Neural progenitor cell (in vitro differentiated cells): ENCODE data around the gene C1orf21. TPM values are rescaled to one million over a fixed set of nuclear protein-coding genes. Genes with fewer than 3 reads are reported as not detected.

Source experiments
- DNase-seq: peaks from one replicate; pipeline ENCODE4 v3.0.0-alpha.2; 2016; ENCODE audit warnings: low spot score
- H2AFZ ChIP-seq: fragments of 200-600 bp; sonication (generic); replicated peaks from 2 replicates; pipeline ENCODE4 v1.6.1; 2016; ENCODE audit warnings: antibody characterized with exemption
- H3F3A ChIP-seq: fragments of 200-600 bp; sonication (generic); 2 replicates; pipeline ENCODE4 v1.6.1; 2016; ENCODE audit warnings: antibody characterized with exemption, low read depth
- H3K27ac ChIP-seq: fragments of 200-600 bp; sonication (generic); 2 replicates; pipeline ENCODE4 v1.5.1; 2016; ENCODE audit warnings: mild to moderate bottlenecking
- H3K27me3 ChIP-seq: fragments of 200-600 bp; sonication (generic); 2 replicates; pipeline ENCODE4 v1.6.1; 2016; ENCODE audit warnings: mild to moderate bottlenecking, moderate library complexity
- H3K36me3 ChIP-seq: fragments of 200-600 bp; sonication (generic); 2 replicates; pipeline ENCODE4 v1.5.1; 2016
- H3K4me1 ChIP-seq: fragments of 200-600 bp; sonication (generic); 2 replicates; pipeline ENCODE4 v1.6.1; 2016; ENCODE audit warnings: mixed run types
- H3K4me2 ChIP-seq: fragments of 200-600 bp; sonication (generic); 2 replicates; pipeline ENCODE4 v1.6.1; 2016
- H3K4me3 ChIP-seq: fragments of 200-600 bp; sonication (generic); 2 replicates; pipeline ENCODE4 v1.5.1; 2016
- H3K79me2 ChIP-seq: fragments of 200-600 bp; sonication (generic); 2 replicates; pipeline ENCODE4 v1.6.1; 2016; ENCODE audit warnings: low read depth
- H3K9ac ChIP-seq: fragments of 200-600 bp; sonication (generic); 2 replicates; pipeline ENCODE4 v1.6.1; 2016
- H3K9me3 ChIP-seq: fragments of 200-600 bp; sonication (generic); 2 replicates; pipeline ENCODE4 v1.5.1; 2016; ENCODE audit warnings: low read depth
- H4K20me1 ChIP-seq: fragments of 200-600 bp; sonication (generic); 2 replicates; pipeline ENCODE4 v1.6.1; 2016; ENCODE audit warnings: low read depth
- H3K27ac Mint-ChIP-seq: 3 replicates; pipeline ENCODE4 v1.8.0; 2021; ENCODE audit warnings: mixed read lengths
- H3K27me3 Mint-ChIP-seq: 2 replicates; pipeline ENCODE4 v1.8.0; 2022; ENCODE audit warnings: low read depth, mild to moderate bottlenecking, inconsistent platforms, moderate library complexity, mixed read lengths; ENCODE audit not compliant: insufficient read depth
- H3K36me3 Mint-ChIP-seq: 3 replicates; pipeline ENCODE4 v1.8.0; 2021; ENCODE audit warnings: mixed read lengths
- H3K4me1 Mint-ChIP-seq: 3 replicates; pipeline ENCODE4 v1.8.0; 2021; ENCODE audit warnings: mixed read lengths
- H3K4me3 Mint-ChIP-seq: 3 replicates; pipeline ENCODE4 v1.8.0; 2021; ENCODE audit warnings: mild to moderate bottlenecking, moderate library complexity, mixed read lengths
- H3K9me3 Mint-ChIP-seq: 3 replicates; pipeline ENCODE4 v1.8.0; 2020; ENCODE audit warnings: mixed read lengths
- EZH2 ChIP-seq: fragments of 200-600 bp; sonication (generic); IDR thresholded peaks from 2 replicates; pipeline ENCODE4 v1.6.1; 2017; ENCODE audit warnings: antibody characterized with exemption, mild to moderate bottlenecking, moderate library complexity
- EZH2phosphoT487 ChIP-seq: fragments of 200-600 bp; sonication (generic); IDR thresholded peaks from 2 replicates; pipeline ENCODE4 v1.6.1; 2017; ENCODE audit warnings: antibody characterized with exemption
- total RNA-seq: library from RNA; depleted of rRNA; stranded (reverse); fragments of >200 nt; gene quantifications from 2 replicates; pipeline ENCODE4 v1.2.3, GENCODE V29; 2015; ENCODE audit warnings: low replicate concordance
- TF ChIP-seq, protein P1 (sequence below): fragments of 200-600 bp; sonication (generic); IDR thresholded peaks from 2 replicates; pipeline ENCODE4 v1.5.1; 2017; ENCODE audit warnings: antibody characterized with exemption, mild to moderate bottlenecking

The C1orf21 gene
- total RNA-seq, 1 donor from 2014 or later: 117 TPM

GRCh38 chr1:184669391-184669790 is 282.6 kb downstream of the C1orf21 start:
- H3K9ac ChIP-seq: no peak overlapping the region
- Mint-ChIP-seq H3K9me3 (no peaks in the 10 kb centered on the region), H3K36me3 (no peaks in the 10 kb centered on the region), H3K4me1 (peaks cover 29% of the 10 kb centered on the region), H3K4me3 (no peak overlapping the region), H3K27me3 (peaks cover 7% of the 10 kb centered on the region), H3K27ac (no peak overlapping the region)
- H4K20me1 ChIP-seq: no peaks in the 10 kb centered on the region
- H3K27me3 ChIP-seq: no peaks in the 10 kb centered on the region
- peaks cover 56% of the 10 kb centered on the region for H3K4me1 ChIP-seq
- DNase-seq: no peak
- TF ChIP-seq EZH2phosphoT487 (no peak), EZH2 (no peak)
- TF ChIP-seq, protein P1, sequence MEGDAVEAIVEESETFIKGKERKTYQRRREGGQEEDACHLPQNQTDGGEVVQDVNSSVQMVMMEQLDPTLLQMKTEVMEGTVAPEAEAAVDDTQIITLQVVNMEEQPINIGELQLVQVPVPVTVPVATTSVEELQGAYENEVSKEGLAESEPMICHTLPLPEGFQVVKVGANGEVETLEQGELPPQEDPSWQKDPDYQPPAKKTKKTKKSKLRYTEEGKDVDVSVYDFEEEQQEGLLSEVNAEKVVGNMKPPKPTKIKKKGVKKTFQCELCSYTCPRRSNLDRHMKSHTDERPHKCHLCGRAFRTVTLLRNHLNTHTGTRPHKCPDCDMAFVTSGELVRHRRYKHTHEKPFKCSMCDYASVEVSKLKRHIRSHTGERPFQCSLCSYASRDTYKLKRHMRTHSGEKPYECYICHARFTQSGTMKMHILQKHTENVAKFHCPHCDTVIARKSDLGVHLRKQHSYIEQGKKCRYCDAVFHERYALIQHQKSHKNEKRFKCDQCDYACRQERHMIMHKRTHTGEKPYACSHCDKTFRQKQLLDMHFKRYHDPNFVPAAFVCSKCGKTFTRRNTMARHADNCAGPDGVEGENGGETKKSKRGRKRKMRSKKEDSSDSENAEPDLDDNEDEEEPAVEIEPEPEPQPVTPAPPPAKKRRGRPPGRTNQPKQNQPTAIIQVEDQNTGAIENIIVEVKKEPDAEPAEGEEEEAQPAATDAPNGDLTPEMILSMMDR: no peak
- H3K36me3 ChIP-seq: no peaks in the 10 kb centered on the region
- H2AFZ ChIP-seq: peak overlapping the region; percentile 36
- H3K27ac ChIP-seq: no peak overlapping the region
- H3K9me3 ChIP-seq: no peaks in the 10 kb centered on the region
- peaks cover 39% of the 10 kb centered on the region for H3F3A ChIP-seq
- no peaks in the 10 kb centered on the region for H3K79me2 ChIP-seq
- peak overlapping the region; percentile 25 for H3K4me2 ChIP-seq
- no peak overlapping the region for H3K4me3 ChIP-seq

DNA sequence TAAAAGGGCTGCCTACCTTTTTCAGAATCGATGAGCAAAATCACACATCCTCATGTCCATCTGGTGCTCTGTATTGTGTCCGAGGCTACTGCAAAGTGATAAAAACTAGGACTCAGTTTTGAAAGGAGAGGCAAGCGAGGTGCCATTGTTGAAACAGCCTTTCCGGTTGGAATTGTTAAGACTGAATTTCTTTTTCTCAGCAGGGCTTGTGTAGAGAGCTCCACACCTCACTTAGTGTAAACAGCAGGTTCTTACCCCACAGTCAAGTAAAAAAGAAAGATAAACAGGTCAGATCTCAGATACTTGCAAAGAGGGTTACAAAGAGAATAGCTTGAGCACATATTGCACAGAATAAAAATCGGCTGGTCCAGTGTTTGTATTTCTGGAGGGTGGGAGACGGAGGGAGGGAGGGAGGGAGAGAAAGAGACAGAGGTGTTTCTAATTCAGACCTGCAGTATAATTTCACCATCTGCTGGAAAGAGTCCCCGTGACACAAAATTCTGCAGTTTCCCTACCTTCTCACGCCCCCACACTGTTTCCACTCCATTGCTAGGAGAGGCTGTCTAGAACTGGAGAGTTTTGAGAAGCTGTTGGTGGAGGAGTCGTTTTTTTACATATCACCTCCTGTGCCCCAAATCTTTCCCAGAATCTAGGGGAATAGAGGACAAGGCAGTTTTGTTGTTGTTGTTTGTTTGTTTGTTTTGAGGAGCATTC is 285.3 kb downstream of the C1orf21 start:
- TF ChIP-seq, protein P1: no peak
- TF ChIP-seq EZH2 (no peak), EZH2phosphoT487 (no peak)
- no peak overlapping the region for H3K9ac ChIP-seq
- H3K79me2 ChIP-seq: no peaks in the 10 kb centered on the region
- H3K27ac Mint-ChIP-seq: no peak overlapping the region
- peaks cover 38% of the 10 kb centered on the region for H3K4me1 ChIP-seq
- H3K27me3 ChIP-seq: no peaks in the 10 kb centered on the region
- peaks cover 18% of the 10 kb centered on the region for H3F3A ChIP-seq
- H3K27ac ChIP-seq: peak overlapping the region; percentile 8
- H3K4me3 ChIP-seq: no peak overlapping the region
- H3K4me3 Mint-ChIP-seq: no peak overlapping the region
- DNase-seq: no peak
- no peaks in the 10 kb centered on the region for H3K36me3 ChIP-seq
- H2AFZ ChIP-seq: peak overlapping the region; percentile 92
- no peaks in the 10 kb centered on the region for H3K36me3 Mint-ChIP-seq
- H4K20me1 ChIP-seq: no peaks in the 10 kb centered on the region
- no peak overlapping the region for H3K4me2 ChIP-seq
- no peaks in the 10 kb centered on the region for H3K9me3 Mint-ChIP-seq
- peaks cover 21% of the 10 kb centered on the region for H3K4me1 Mint-ChIP-seq
- no peaks in the 10 kb centered on the region for H3K27me3 Mint-ChIP-seq
- no peaks in the 10 kb centered on the region for H3K9me3 ChIP-seq

DNA sequence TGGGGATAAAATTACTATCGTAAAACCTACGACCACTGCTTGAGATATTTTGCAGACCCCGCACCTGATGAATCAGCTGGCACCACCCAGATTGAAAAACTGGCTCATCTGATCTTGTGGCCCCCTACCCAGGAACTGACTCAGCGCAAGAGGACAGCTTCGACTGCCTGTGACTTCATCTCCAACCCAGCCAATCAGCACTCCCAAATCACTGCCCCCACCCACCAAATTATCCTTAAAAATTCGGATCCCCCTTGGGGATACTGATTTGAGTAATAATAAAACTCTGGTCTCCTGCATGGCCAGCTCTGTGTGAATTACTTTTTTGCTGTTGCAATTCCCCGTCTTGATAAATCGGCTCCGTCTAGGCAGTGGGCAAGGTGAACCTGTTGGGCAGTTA is 286.5 kb downstream of the C1orf21 start:
- no peaks in the 10 kb centered on the region for H3K36me3 ChIP-seq
- H3F3A ChIP-seq: peaks cover 18% of the 10 kb centered on the region
- no peak overlapping the region for H3K4me2 ChIP-seq
- no peaks in the 10 kb centered on the region for H4K20me1 ChIP-seq
- H2AFZ ChIP-seq: peak overlapping the region; percentile 66
- H3K4me3 ChIP-seq: no peak overlapping the region
- Mint-ChIP-seq H3K36me3 (no peaks in the 10 kb centered on the region), H3K4me1 (peaks cover 18% of the 10 kb centered on the region), H3K27me3 (no peaks in the 10 kb centered on the region), H3K27ac (peak overlapping the region; percentile 33), H3K9me3 (no peaks in the 10 kb centered on the region), H3K4me3 (no peak overlapping the region)
- no peak overlapping the region for H3K9ac ChIP-seq
- no peak for DNase-seq
- H3K4me1 ChIP-seq: peaks cover 34% of the 10 kb centered on the region
- peaks cover 3% of the 10 kb centered on the region for H3K9me3 ChIP-seq
- H3K27ac ChIP-seq: no peak overlapping the region
- TF ChIP-seq, protein P1: no peak
- TF ChIP-seq EZH2phosphoT487: no peak
- no peak for TF ChIP-seq EZH2
- H3K79me2 ChIP-seq: no peaks in the 10 kb centered on the region
- H3K27me3 ChIP-seq: no peaks in the 10 kb centered on the region
